Measurements from ENCODE around the gene GPR176.
"Not testable (repeated sequence)": the region's sequence is repeated elsewhere in the genome, so short reads cannot be mapped to it uniquely, and the experiment has no call there.

GPR176 gene

GRCh38 chr15:39845582-39845981 lies 74.5 kb downstream of the GPR176 start:
- no peak overlapping the region for H3K27ac Mint-ChIP-seq
- peaks cover 26% of the 10 kb centered on the region for H3K27me3 Mint-ChIP-seq (ENCODE audit: low read depth)
- H3K4me1 Mint-ChIP-seq (ENCODE audit: low read depth): no peaks in the 10 kb centered on the region
- no peak overlapping the region for H3K4me3 Mint-ChIP-seq
- no peaks in the 10 kb centered on the region for H3K9me3 Mint-ChIP-seq
- no peaks in the 10 kb centered on the region for H3K36me3 Mint-ChIP-seq (ENCODE audit: low read depth)

DNA sequence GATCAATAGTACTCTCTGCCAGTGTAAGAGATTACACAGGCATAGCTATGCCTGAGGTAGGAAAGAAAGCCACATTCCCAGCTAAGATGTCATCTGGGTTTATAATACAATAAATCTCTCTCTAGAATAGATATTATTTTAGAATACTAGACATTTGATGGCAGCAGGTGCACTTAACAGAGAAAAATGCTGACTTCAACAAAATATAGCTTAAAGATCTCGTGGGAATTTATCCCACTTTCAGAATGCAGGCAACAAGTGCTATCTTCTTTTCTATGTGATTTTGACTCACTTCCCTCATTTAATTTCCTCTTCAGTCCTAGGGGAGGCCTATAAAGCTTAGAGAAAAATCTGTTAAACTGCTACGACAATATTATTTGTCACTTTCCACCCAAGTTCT lies 76.5 kb downstream of the GPR176 start:
- peaks cover 15% of the 10 kb centered on the region for H3K27me3 Mint-ChIP-seq (ENCODE audit: low read depth)
- H3K4me1 Mint-ChIP-seq (ENCODE audit: low read depth): no peaks in the 10 kb centered on the region
- H3K9me3 Mint-ChIP-seq: no peaks in the 10 kb centered on the region
- H3K27ac Mint-ChIP-seq: no peak overlapping the region
- H3K36me3 Mint-ChIP-seq (ENCODE audit: low read depth): no peaks in the 10 kb centered on the region
- no peak overlapping the region for H3K4me3 Mint-ChIP-seq

- Mint-ChIP-seq H3K27ac (no peak overlapping the region), H3K36me3 (ENCODE audit: low read depth) (no peaks in the 10 kb centered on the region), H3K4me3 (no peak overlapping the region), H3K9me3 (no peaks in the 10 kb centered on the region), H3K4me1 (ENCODE audit: low read depth) (no peaks in the 10 kb centered on the region), H3K27me3 (ENCODE audit: low read depth) (peaks cover 36% of the 10 kb centered on the region)
Measured at GRCh38 chr15:39837454-39837853, 82.6 kb downstream of the GPR176 start.

GRCh38 chr15:39835550-39835949 lies 84.5 kb downstream of the GPR176 start:
- Mint-ChIP-seq H3K4me1 (ENCODE audit: low read depth) (no peaks in the 10 kb centered on the region), H3K36me3 (ENCODE audit: low read depth) (no peaks in the 10 kb centered on the region), H3K27me3 (ENCODE audit: low read depth) (peaks cover 48% of the 10 kb centered on the region), H3K9me3 (no peaks in the 10 kb centered on the region), H3K27ac (no peak overlapping the region), H3K4me3 (no peak overlapping the region)

DNA sequence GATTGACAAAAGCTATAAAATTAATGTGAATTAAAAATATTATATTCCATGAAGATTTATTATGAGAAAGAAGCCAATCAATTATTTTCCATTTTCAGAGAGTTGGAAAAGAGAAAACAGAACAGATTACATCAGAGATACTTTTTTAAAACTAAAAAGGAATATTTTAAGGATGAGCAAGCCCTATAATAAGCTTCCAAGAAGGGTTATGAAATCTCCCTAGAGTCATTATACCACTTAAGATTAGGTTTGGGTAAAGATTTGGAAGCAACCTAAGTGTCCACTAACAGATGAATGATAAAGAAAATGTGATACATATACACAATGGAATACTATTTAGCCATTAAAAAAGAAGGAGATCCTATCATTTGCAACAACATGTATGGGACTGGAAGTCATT lies 85.8 kb downstream of the GPR176 start:
- Mint-ChIP-seq H3K4me1 (ENCODE audit: low read depth) (no peaks in the 10 kb centered on the region), H3K36me3 (ENCODE audit: low read depth) (no peaks in the 10 kb centered on the region), H3K27me3 (ENCODE audit: low read depth) (peaks cover 51% of the 10 kb centered on the region), H3K9me3 (no peaks in the 10 kb centered on the region), H3K27ac (no peak overlapping the region), H3K4me3 (no peak overlapping the region)

GRCh38 chr15:39833515-39833981 lies 86.5 kb downstream of the GPR176 start:
- Mint-ChIP-seq H3K27ac (no peak overlapping the region), H3K27me3 (ENCODE audit: low read depth) (peaks cover 44% of the 10 kb centered on the region), H3K4me1 (ENCODE audit: low read depth) (no peaks in the 10 kb centered on the region), H3K9me3 (no peaks in the 10 kb centered on the region), H3K36me3 (ENCODE audit: low read depth) (no peaks in the 10 kb centered on the region), H3K4me3 (no peak overlapping the region)

GRCh38 chr15:39830166-39830565 lies 89.9 kb downstream of the GPR176 start:
- no peak overlapping the region for H3K27ac Mint-ChIP-seq
- H3K4me1 Mint-ChIP-seq (ENCODE audit: low read depth): no peaks in the 10 kb centered on the region
- H3K27me3 Mint-ChIP-seq (ENCODE audit: low read depth): peaks cover 38% of the 10 kb centered on the region
- no peaks in the 10 kb centered on the region for H3K9me3 Mint-ChIP-seq
- H3K4me3 Mint-ChIP-seq: no peak overlapping the region
- H3K36me3 Mint-ChIP-seq (ENCODE audit: low read depth): no peaks in the 10 kb centered on the region

DNA sequence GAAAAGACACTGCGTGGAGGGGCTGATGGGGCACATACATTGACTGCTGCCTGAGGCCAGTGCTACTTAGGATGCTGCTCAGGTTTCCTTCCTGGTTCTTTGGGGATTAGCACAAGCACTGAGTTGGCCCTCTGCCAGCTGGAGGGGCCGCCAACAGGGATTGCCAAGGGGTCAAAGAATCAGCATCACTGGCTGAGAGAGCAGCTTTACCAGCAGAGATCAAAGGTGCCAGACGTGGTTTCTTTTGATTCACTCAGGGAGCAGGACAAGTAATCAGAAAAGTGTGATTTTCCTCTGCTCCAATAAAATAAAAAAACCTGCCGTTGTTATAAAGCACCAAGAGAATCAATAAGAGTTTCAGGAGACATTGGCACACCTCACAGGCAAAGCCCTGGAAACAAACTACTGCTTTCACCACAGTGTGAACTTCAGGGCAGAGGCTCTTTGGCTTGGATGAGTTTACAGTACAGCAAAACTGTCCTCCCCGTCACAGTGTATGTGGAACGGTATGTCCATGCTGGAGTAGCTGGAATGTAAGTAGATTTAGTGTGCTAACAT lies 91.6 kb downstream of the GPR176 start:
- Mint-ChIP-seq H3K27me3 (ENCODE audit: low read depth) (peaks cover 30% of the 10 kb centered on the region), H3K27ac (no peak overlapping the region)

DNA sequence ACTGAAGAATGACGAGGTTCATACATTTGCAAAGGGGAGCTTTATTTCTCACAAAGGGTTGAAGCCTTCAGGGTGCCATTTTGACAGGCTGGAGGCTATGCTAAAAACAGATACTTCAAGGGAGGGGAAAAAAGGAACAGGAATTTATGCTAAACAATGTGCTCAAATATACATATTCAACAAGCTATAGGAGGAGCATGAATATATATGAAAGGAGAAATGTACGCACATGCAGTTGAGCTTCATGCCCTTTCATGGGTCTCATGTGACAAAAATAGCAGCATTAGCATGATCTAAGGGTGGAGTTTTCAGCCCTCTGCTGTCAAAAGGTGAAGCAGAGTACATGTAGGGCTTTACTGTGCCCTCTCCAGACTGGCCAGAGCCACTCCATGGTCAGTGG lies 93.1 kb downstream of the GPR176 start:
- Mint-ChIP-seq H3K36me3 (ENCODE audit: low read depth) (no peaks in the 10 kb centered on the region), H3K27me3 (ENCODE audit: low read depth) (peaks cover 28% of the 10 kb centered on the region), H3K4me1 (ENCODE audit: low read depth) (no peaks in the 10 kb centered on the region), H3K4me3 (no peak overlapping the region), H3K27ac (no peak overlapping the region), H3K9me3 (no peaks in the 10 kb centered on the region)

More for the DNA sequence above, 91.6 kb downstream of the GPR176 start:
- H3K4me1 Mint-ChIP-seq (ENCODE audit: low read depth): no peaks in the 10 kb centered on the region
- no peaks in the 10 kb centered on the region for H3K36me3 Mint-ChIP-seq (ENCODE audit: low read depth)
- no peak overlapping the region for H3K4me3 Mint-ChIP-seq
- H3K9me3 Mint-ChIP-seq: no peaks in the 10 kb centered on the region

DNA sequence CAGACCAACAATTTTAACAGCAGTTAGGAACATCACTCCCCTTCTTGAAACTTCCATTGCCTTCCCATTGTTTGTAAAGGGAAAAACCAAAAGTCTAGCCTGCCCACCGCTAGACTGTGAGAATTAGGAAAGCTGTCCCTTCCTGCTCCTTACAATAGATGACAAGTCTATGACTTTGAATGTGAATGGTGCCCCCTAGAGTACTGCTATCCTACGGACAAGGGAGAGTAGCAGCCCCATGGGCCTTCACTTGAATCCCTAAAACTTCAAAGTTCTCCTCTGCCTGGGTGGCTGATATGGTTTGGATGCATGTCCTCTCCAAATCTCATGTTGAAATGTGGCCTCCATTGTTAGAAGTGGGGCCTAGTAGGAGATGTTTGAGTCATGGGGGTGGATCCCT lies 96.4 kb downstream of the GPR176 start:
- no peaks in the 10 kb centered on the region for H3K36me3 Mint-ChIP-seq (ENCODE audit: low read depth)
- no peak overlapping the region for H3K27ac Mint-ChIP-seq
- H3K4me3 Mint-ChIP-seq: no peak overlapping the region
- no peaks in the 10 kb centered on the region for H3K4me1 Mint-ChIP-seq (ENCODE audit: low read depth)
- no peaks in the 10 kb centered on the region for H3K9me3 Mint-ChIP-seq
- peaks cover 24% of the 10 kb centered on the region for H3K27me3 Mint-ChIP-seq (ENCODE audit: low read depth)

GRCh38 chr15:39820050-39820602 lies 99.9 kb downstream of the GPR176 start:
- peaks cover 23% of the 10 kb centered on the region for H3K27me3 Mint-ChIP-seq (ENCODE audit: low read depth)
- no peak overlapping the region for H3K4me3 Mint-ChIP-seq
- H3K36me3 Mint-ChIP-seq (ENCODE audit: low read depth): no peaks in the 10 kb centered on the region
- H3K4me1 Mint-ChIP-seq (ENCODE audit: low read depth): no peaks in the 10 kb centered on the region
- H3K27ac Mint-ChIP-seq: no peak overlapping the region
- no peaks in the 10 kb centered on the region for H3K9me3 Mint-ChIP-seq

DNA sequence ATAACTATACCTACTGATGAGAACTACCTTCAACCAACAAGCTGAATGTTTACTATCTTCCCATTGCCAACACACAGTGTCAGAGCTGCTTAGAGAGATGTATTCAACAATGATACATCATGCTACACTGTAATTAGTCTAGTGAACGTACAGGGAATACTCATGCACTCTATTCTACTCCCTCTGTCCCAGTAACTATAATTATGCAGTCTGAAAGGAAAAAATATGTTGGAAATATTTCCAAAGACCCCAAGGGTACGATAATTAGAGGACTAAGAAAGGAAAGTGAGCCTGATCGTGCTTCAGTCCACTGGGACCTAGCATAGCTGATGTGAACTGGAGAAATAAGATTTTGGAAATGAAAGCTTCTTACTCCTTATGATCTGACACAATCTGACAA lies 100.5 kb downstream of the GPR176 start:
- no peak overlapping the region for H3K4me3 Mint-ChIP-seq
- no peak overlapping the region for H3K27ac Mint-ChIP-seq
- no peaks in the 10 kb centered on the region for H3K9me3 Mint-ChIP-seq
- no peaks in the 10 kb centered on the region for H3K4me1 Mint-ChIP-seq (ENCODE audit: low read depth)
- peaks cover 28% of the 10 kb centered on the region for H3K27me3 Mint-ChIP-seq (ENCODE audit: low read depth)
- H3K36me3 Mint-ChIP-seq (ENCODE audit: low read depth): no peaks in the 10 kb centered on the region

DNA sequence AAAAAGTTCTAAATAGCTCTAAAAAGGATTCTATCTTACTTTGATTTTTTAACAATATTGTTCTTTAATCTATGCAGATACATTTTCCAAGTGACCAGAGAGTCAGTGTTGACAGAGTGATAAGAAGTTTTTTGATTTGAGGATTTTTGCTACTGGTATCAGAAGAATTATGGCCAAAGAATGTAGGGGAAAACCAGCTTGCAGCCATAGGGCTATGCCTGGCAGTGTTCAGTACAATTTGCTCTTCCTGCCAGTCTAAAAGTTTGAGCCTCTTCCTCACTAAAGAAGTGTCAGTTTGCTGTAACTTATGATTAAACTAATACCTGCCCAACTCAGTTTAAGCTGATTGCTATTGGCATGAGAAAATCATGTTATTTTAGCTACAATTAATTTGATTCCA lies 102.2 kb downstream of the GPR176 start:
- Mint-ChIP-seq H3K36me3 (ENCODE audit: low read depth) (no peaks in the 10 kb centered on the region), H3K4me1 (ENCODE audit: low read depth) (no peaks in the 10 kb centered on the region), H3K27ac (no peak overlapping the region), H3K9me3 (no peaks in the 10 kb centered on the region), H3K4me3 (no peak overlapping the region), H3K27me3 (ENCODE audit: low read depth) (peaks cover 26% of the 10 kb centered on the region)

DNA sequence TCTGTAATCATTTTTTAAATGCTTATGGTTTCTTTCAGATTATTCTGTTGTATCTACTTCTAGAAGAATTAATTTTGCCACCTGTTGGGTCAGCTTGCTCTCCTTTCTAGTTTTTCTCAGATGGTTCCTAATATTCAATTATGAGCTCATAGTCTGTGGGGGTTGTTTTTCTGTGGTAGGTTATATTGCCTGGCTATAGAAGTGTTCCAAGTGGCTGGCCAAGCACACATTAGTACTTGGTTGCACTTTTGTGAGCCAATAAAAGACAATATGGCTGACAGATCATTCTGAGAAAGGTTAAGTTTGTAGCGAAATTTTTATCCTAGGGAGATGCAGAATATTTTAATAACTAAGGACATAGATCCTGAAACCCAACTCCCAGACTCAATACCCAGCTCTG lies 105.6 kb downstream of the GPR176 start:
- no peaks in the 10 kb centered on the region for H3K36me3 Mint-ChIP-seq (ENCODE audit: low read depth)
- H3K9me3 Mint-ChIP-seq: no peaks in the 10 kb centered on the region
- H3K4me1 Mint-ChIP-seq (ENCODE audit: low read depth): no peaks in the 10 kb centered on the region
- H3K27me3 Mint-ChIP-seq (ENCODE audit: low read depth): peaks cover 21% of the 10 kb centered on the region
- no peak overlapping the region for H3K27ac Mint-ChIP-seq
- H3K4me3 Mint-ChIP-seq: no peak overlapping the region

GRCh38 chr15:39812651-39813050 lies 107.4 kb downstream of the GPR176 start:
- not testable (repeated sequence) for H3K36me3 Mint-ChIP-seq (ENCODE audit: low read depth); H3K27ac Mint-ChIP-seq; H3K4me3 Mint-ChIP-seq; H3K9me3 Mint-ChIP-seq; H3K4me1 Mint-ChIP-seq (ENCODE audit: low read depth)
- peaks cover 26% of the 10 kb centered on the region for H3K27me3 Mint-ChIP-seq (ENCODE audit: low read depth)

GRCh38 chr15:39808909-39809308 lies 111.2 kb downstream of the GPR176 start:
- Mint-ChIP-seq H3K4me1 (ENCODE audit: low read depth) (no peaks in the 10 kb centered on the region), H3K4me3 (no peak overlapping the region), H3K27ac (no peak overlapping the region), H3K27me3 (ENCODE audit: low read depth) (peaks cover 26% of the 10 kb centered on the region), H3K36me3 (ENCODE audit: low read depth) (no peaks in the 10 kb centered on the region), H3K9me3 (no peaks in the 10 kb centered on the region)
